Keratinocyte (primary cell): ENCODE data around the gene ARHGAP20. TPM values are rescaled to one million over a fixed set of nuclear protein-coding genes. Genes with fewer than 3 reads are reported as not detected.

Experiments
- DNase-seq: peaks from one replicate; pipeline ENCODE4 v3.0.0-alpha.2; 2011; ENCODE audit warnings: low read depth, missing footprints, low spot score
- FAIRE-seq: peaks from 2 replicates; lab custom pipeline; 2011; peaks lifted over from hg19 to GRCh38; lab: Jason Lieb, UNC
- H2AFZ ChIP-seq: 2 replicates; pipeline ENCODE4 v1.6.0; 2012; ENCODE audit warnings: low read length, control low read depth, inconsistent platforms; ENCODE audit not compliant: control insufficient read depth
- H3K27ac ChIP-seq: 2 replicates; pipeline ENCODE4 v1.5.1; 2011; ENCODE audit warnings: low read length; ENCODE audit not compliant: control insufficient read depth, insufficient read depth
- H3K27me3 ChIP-seq: 3 replicates; pipeline ENCODE4 v1.6.0; 2011; ENCODE audit warnings: low read length; ENCODE audit not compliant: control insufficient read depth, insufficient read depth; ENCODE audit errors: extremely low read depth
- H3K36me3 ChIP-seq, 2 experiments: 2 replicates in 1 of 2; 3 replicates in 1 of 2; pipeline ENCODE4 v1.5.1; 2011; ENCODE audit warnings: low read length in 2 of 2, mild to moderate bottlenecking in 1 of 2; ENCODE audit not compliant: control insufficient read depth in 2 of 2, insufficient read depth in 2 of 2; ENCODE audit errors: extremely low read depth in 1 of 2
- H3K4me1 ChIP-seq: 3 replicates; pipeline ENCODE4 v1.5.1; 2011; ENCODE audit warnings: low read length; ENCODE audit not compliant: control insufficient read depth, insufficient read depth; ENCODE audit errors: extremely low read depth
- H3K4me2 ChIP-seq: 3 replicates; pipeline ENCODE4 v1.6.0; 2011; ENCODE audit warnings: low read depth, low read length; ENCODE audit not compliant: control insufficient read depth, insufficient read depth; ENCODE audit errors: extremely low read depth
- H3K4me3 ChIP-seq, 3 experiments: fragments of 200-600 bp in 1 of 3; sonication (generic) in 1 of 3; 2 replicates in 2 of 3; 3 replicates in 1 of 3; pipeline ENCODE4 v1.5.1; 2011 to 2016; ENCODE audit warnings: low read length in 3 of 3, mild to moderate bottlenecking in 3 of 3, control low read depth in 2 of 3, inconsistent platforms in 1 of 3, low read depth in 1 of 3, mixed read lengths in 1 of 3, mixed run types in 1 of 3, moderate library complexity in 1 of 3; ENCODE audit not compliant: control insufficient read depth in 2 of 3, insufficient read depth in 2 of 3; ENCODE audit errors: extremely low read depth in 1 of 3
- H3K79me2 ChIP-seq: 2 replicates; pipeline ENCODE4 v1.6.0; 2012; ENCODE audit warnings: low read length; ENCODE audit not compliant: control insufficient read depth, insufficient read depth
- H3K9ac ChIP-seq: 3 replicates; pipeline ENCODE4 v1.6.0; 2011; ENCODE audit warnings: low read length; ENCODE audit not compliant: control insufficient read depth, insufficient read depth; ENCODE audit errors: extremely low read depth
- H3K9me1 ChIP-seq: 3 replicates; pipeline ENCODE4 v1.6.0; 2011; ENCODE audit warnings: low read length; ENCODE audit not compliant: control insufficient read depth, insufficient read depth; ENCODE audit errors: extremely low read depth
- H3K9me3 ChIP-seq: 2 replicates; pipeline ENCODE4 v1.5.1; 2012; ENCODE audit warnings: low read depth, low read length; ENCODE audit not compliant: control insufficient read depth
- H4K20me1 ChIP-seq: 3 replicates; pipeline ENCODE4 v1.6.0; 2011; ENCODE audit warnings: low read length; ENCODE audit not compliant: control insufficient read depth, insufficient read depth; ENCODE audit errors: extremely low read depth
- CTCF ChIP-seq, 3 experiments: IDR thresholded peaks in 1 of 3; conservative IDR thresholded peaks in 1 of 3; optimal IDR thresholded peaks in 1 of 3; 2 replicates in 2 of 3; 3 replicates in 1 of 3; pipeline versions ENCODE3 to v1.5.1; 2011; ENCODE audit warnings: low read length in 3 of 3, mild to moderate bottlenecking in 3 of 3, moderate library complexity in 2 of 3, control low read depth in 1 of 3, inconsistent platforms in 1 of 3; ENCODE audit not compliant: insufficient read depth in 2 of 3; ENCODE audit errors: extremely low read depth in 1 of 3
- EZH2 ChIP-seq: IDR thresholded peaks from one replicate; pipeline ENCODE4 v1.6.1; 2012; ENCODE audit warnings: inconsistent platforms, mild to moderate bottlenecking, low read length, moderate library complexity
- dilution Hi-C: fragments of 300-500 bp; cut with MboI; formaldehyde crosslinking; loops from one replicate; pipeline ENCODE4 v1.7.0; 2020; ENCODE audit warnings: low sequenced_read_pairs; ENCODE audit not compliant: extremely low pct_ligation_motif_present
- polyA plus RNA-seq, 5 experiments: library from polyadenylated mRNA; depleted of rRNA in 3 of 5; stranded (reverse) in 3 of 5; stranded (forward) in 1 of 5; unstranded in 1 of 5; fragments of >200 nt; gene quantifications; 1 replicate in 1 of 5; 2 replicates in 3 of 5; 3 replicates in 1 of 5; pipeline versions ENCODE4 v1.2.1 to v1.2.3, GENCODE V29; 2011 to 2012; ENCODE audit warnings: missing spikeins in 2 of 5, low read depth in 1 of 5, low replicate concordance in 1 of 5

ARHGAP20 gene
- polyA plus RNA-seq, 1 donor (not counting 4 experiments of a cell fraction or from before 2014, with no cell fraction given) = not detected

- peaks cover 33% of the 10 kb centered on the region for H3K27me3 ChIP-seq
- no peaks in the 10 kb centered on the region for H3K9me1 ChIP-seq
- H3K27ac ChIP-seq = no peak overlapping the region
- H3K4me3 ChIP-seq = no peak overlapping the region
- no peak overlapping the region for H2AFZ ChIP-seq
- DNase-seq = no peak
- no peaks in the 10 kb centered on the region for H3K9me3 ChIP-seq
- dilution Hi-C loops = no loop called here
- TF ChIP-seq CTCF (optimal IDR thresholded peaks at IDR 0.05 in 1 of 3, IDR thresholded peaks at IDR 0.05 in 1 of 3, conservative IDR thresholded peaks at IDR 0.05 in 1 of 3; ENCODE audit: extremely low read depth in 1 of 3, insufficient read depth in 2 of 3, low read length in 3 of 3) (no peak), EZH2 (no peak)
- no peak overlapping the region for H3K9ac ChIP-seq
- H3K4me1 ChIP-seq = peaks cover 12% of the 10 kb centered on the region
- H3K4me2 ChIP-seq = no peak overlapping the region
- H4K20me1 ChIP-seq = no peaks in the 10 kb centered on the region
- no peaks in the 10 kb centered on the region for H3K79me2 ChIP-seq
- no peaks in the 10 kb centered on the region for H3K36me3 ChIP-seq
- no peak for FAIRE-seq
Measured at GRCh38 chr11:110566577-110566976, 145.7 kb downstream of the ARHGAP20 start.

GRCh38 chr11:110565357-110566336 lies 146.6 kb downstream of the ARHGAP20 start:
- no peaks in the 10 kb centered on the region for H3K9me3 ChIP-seq
- dilution Hi-C loops = no loop called here
- no peak overlapping the region for H2AFZ ChIP-seq
- no peaks in the 10 kb centered on the region for H4K20me1 ChIP-seq
- H3K27me3 ChIP-seq = peaks cover 40% of the 10 kb centered on the region
- H3K79me2 ChIP-seq = no peaks in the 10 kb centered on the region
- no peak overlapping the region for H3K4me3 ChIP-seq
- TF ChIP-seq CTCF (optimal IDR thresholded peaks at IDR 0.05 in 1 of 3, IDR thresholded peaks at IDR 0.05 in 1 of 3, conservative IDR thresholded peaks at IDR 0.05 in 1 of 3; ENCODE audit: extremely low read depth in 1 of 3, insufficient read depth in 2 of 3, low read length in 3 of 3) = no peak
- TF ChIP-seq EZH2 = no peak
- H3K27ac ChIP-seq = no peak overlapping the region
- no peak overlapping the region for H3K9ac ChIP-seq
- no peaks in the 10 kb centered on the region for H3K9me1 ChIP-seq
- H3K4me1 ChIP-seq = peaks cover 12% of the 10 kb centered on the region
- peak overlapping the region; percentile 55 for H3K4me2 ChIP-seq
- H3K36me3 ChIP-seq = no peaks in the 10 kb centered on the region
- DNase-seq (peak; percentile 11), FAIRE-seq (peak; percentile 77)
